ENCODE data around the gene INAFM2.

DNA sequence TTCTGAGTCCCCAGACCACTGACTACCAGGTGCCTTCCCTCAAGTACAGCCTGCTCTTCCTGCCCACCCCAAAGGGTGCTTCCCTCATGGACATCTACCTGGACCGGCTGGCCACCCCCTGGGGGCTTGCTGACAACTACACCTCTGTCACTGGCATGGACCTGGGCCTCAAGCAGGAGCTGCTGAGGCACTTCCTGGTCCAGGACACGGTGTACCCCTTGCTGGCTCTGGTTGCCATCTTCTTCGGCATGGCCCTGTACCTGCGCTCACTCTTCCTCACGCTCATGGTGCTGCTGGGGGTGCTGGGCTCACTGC, 43.8 kb downstream of the INAFM2 start:
- TF ChIP-seq, protein P1, sequence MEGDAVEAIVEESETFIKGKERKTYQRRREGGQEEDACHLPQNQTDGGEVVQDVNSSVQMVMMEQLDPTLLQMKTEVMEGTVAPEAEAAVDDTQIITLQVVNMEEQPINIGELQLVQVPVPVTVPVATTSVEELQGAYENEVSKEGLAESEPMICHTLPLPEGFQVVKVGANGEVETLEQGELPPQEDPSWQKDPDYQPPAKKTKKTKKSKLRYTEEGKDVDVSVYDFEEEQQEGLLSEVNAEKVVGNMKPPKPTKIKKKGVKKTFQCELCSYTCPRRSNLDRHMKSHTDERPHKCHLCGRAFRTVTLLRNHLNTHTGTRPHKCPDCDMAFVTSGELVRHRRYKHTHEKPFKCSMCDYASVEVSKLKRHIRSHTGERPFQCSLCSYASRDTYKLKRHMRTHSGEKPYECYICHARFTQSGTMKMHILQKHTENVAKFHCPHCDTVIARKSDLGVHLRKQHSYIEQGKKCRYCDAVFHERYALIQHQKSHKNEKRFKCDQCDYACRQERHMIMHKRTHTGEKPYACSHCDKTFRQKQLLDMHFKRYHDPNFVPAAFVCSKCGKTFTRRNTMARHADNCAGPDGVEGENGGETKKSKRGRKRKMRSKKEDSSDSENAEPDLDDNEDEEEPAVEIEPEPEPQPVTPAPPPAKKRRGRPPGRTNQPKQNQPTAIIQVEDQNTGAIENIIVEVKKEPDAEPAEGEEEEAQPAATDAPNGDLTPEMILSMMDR (IDR thresholded peaks at IDR 0.05; ENCODE audit: extremely low read depth in 1 of 2, insufficient read depth in 1 of 2, low read depth in 1 of 2, low read length in 2 of 2): no peak
- no peak for TF ChIP-seq POLR2AphosphoS5 (IDR thresholded peaks at IDR 0.05; ENCODE audit: insufficient read depth, low read depth, low read length)
- no peak for TF ChIP-seq POLR2A (IDR thresholded peaks at IDR 0.05; ENCODE audit: low read depth, low read length)
- TF ChIP-seq, protein P2, sequence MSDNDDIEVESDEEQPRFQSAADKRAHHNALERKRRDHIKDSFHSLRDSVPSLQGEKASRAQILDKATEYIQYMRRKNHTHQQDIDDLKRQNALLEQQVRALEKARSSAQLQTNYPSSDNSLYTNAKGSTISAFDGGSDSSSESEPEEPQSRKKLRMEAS (IDR thresholded peaks at IDR 0.05; ENCODE audit: insufficient read depth, insufficient read length): no peak
- TF ChIP-seq GATA2 (IDR thresholded peaks at IDR 0.05; ENCODE audit: insufficient read depth, insufficient read length, low read depth, low read length): no peak
- no peak for TF ChIP-seq EZH2 (IDR thresholded peaks at IDR 0.05; ENCODE audit: borderline replicate concordance, low read depth, low read length, severe bottlenecking)
